ENCODE data around the gene PTPRJ. TPM values are rescaled to one million over a fixed set of nuclear protein-coding genes. Genes with fewer than 3 reads are reported as not detected.

Gene PTPRJ
- total and polyA plus RNA-seq, 9 of the 15 experiments (the other 6 are each of a cell fraction or from before 2014, with no cell fraction given), result 0.56 to 10.7 (median 4.8) TPM

GRCh38 chr11:47992959-47993820, 12.8 kb downstream of the PTPRJ start (continued):
- TF ChIP-seq, protein P1, sequence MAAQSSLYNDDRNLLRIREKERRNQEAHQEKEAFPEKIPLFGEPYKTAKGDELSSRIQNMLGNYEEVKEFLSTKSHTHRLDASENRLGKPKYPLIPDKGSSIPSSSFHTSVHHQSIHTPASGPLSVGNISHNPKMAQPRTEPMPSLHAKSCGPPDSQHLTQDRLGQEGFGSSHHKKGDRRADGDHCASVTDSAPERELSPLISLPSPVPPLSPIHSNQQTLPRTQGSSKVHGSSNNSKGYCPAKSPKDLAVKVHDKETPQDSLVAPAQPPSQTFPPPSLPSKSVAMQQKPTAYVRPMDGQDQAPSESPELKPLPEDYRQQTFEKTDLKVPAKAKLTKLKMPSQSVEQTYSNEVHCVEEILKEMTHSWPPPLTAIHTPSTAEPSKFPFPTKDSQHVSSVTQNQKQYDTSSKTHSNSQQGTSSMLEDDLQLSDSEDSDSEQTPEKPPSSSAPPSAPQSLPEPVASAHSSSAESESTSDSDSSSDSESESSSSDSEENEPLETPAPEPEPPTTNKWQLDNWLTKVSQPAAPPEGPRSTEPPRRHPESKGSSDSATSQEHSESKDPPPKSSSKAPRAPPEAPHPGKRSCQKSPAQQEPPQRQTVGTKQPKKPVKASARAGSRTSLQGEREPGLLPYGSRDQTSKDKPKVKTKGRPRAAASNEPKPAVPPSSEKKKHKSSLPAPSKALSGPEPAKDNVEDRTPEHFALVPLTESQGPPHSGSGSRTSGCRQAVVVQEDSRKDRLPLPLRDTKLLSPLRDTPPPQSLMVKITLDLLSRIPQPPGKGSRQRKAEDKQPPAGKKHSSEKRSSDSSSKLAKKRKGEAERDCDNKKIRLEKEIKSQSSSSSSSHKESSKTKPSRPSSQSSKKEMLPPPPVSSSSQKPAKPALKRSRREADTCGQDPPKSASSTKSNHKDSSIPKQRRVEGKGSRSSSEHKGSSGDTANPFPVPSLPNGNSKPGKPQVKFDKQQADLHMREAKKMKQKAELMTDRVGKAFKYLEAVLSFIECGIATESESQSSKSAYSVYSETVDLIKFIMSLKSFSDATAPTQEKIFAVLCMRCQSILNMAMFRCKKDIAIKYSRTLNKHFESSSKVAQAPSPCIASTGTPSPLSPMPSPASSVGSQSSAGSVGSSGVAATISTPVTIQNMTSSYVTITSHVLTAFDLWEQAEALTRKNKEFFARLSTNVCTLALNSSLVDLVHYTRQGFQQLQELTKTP (IDR thresholded peaks at IDR 0.05; ENCODE audit: low read depth in 1 of 2, partially characterized antibody in 2 of 2), result no peak
- TF ChIP-seq TCF7L2 (IDR thresholded peaks at IDR 0.05; ENCODE audit: low read depth, low read length) (no peak), MAZ (CRISPR knock-in tag; conservative IDR thresholded peaks at IDR 0.05 in 1 of 2, IDR thresholded peaks at IDR 0.05 in 1 of 2) (peak in 1 of 2 experiments; percentile 29; a peak in 1 of 4 replicates), MTA1 (IDR thresholded peaks at IDR 0.05; ENCODE audit: borderline replicate concordance) (0 out of 2 replicates have a peak, but pooled peaks have one; percentile 46), CBFB (CRISPR knock-in tag; IDR thresholded peaks at IDR 0.05) (no peak), RFX5 (IDR thresholded peaks at IDR 0.05; ENCODE audit: low read depth, low read length) (no peak), POLR3G (IDR thresholded peaks at IDR 0.05; ENCODE audit: extremely low read depth, insufficient read length, insufficient replicate concordance) (no peak), XRCC5 (IDR thresholded peaks at IDR 0.05; ENCODE audit: low read depth, low read length) (no peak), PML (IDR thresholded peaks at IDR 0.05; ENCODE audit: low read length) (no peak), MTA2 (IDR thresholded peaks at IDR 0.05; ENCODE audit: low read depth) (no peak), ATF1 (CRISPR knock-in tag; IDR thresholded peaks at IDR 0.05) (no peak), ATF1 (tag; IDR thresholded peaks at IDR 0.05) (peak; percentile 43; the same call in 1 of the 2 replicates), E2F4 (CRISPR knock-in tag; IDR thresholded peaks at IDR 0.05; ENCODE audit: low read depth) (no peak), BRF1 (IDR thresholded peaks at IDR 0.05; ENCODE audit: borderline replicate concordance, extremely low read depth, insufficient read length) (no peak), HMG20B (CRISPR knock-in tag; IDR thresholded peaks at IDR 0.05) (no peak), MBD2 (IDR thresholded peaks at IDR 0.05; ENCODE audit: borderline replicate concordance, low read depth) (peak; percentile 52; the same call in 1 of the 2 replicates), SAFB2 (IDR thresholded peaks at IDR 0.05; ENCODE audit: borderline replicate concordance, low read depth, low read length, severe bottlenecking) (no peak), ETV5 (CRISPR knock-in tag; IDR thresholded peaks at IDR 0.05; ENCODE audit: low read depth) (no peak), CC2D1A (IDR thresholded peaks at IDR 0.05) (peak; percentile 89), HEY1 (CRISPR knock-in tag; IDR thresholded peaks at IDR 0.05; ENCODE audit: borderline replicate concordance) (no peak)
- TF ChIP-seq, protein P2, sequence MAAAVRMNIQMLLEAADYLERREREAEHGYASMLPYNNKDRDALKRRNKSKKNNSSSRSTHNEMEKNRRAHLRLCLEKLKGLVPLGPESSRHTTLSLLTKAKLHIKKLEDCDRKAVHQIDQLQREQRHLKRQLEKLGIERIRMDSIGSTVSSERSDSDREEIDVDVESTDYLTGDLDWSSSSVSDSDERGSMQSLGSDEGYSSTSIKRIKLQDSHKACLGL (CRISPR knock-in tag; IDR thresholded peaks at IDR 0.05; ENCODE audit: borderline replicate concordance, poor library complexity, severe bottlenecking), result no peak
- TF ChIP-seq, protein P3, sequence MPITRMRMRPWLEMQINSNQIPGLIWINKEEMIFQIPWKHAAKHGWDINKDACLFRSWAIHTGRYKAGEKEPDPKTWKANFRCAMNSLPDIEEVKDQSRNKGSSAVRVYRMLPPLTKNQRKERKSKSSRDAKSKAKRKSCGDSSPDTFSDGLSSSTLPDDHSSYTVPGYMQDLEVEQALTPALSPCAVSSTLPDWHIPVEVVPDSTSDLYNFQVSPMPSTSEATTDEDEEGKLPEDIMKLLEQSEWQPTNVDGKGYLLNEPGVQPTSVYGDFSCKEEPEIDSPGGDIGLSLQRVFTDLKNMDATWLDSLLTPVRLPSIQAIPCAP (CRISPR knock-in tag; IDR thresholded peaks at IDR 0.05; ENCODE audit: borderline replicate concordance), result no peak

Data from K562 (cell line).